HL-60 (cell line): ENCODE measurements around the gene TNNT2.

Experiments
- GABPA ChIP-seq: IDR thresholded peaks from 2 replicates; pipeline ENCODE4 v1.6.1; 2012; ENCODE audit warnings: low read depth
- POLR2AphosphoS5 ChIP-seq: IDR thresholded peaks from 2 replicates; pipeline ENCODE4 v1.6.1; 2012; ENCODE audit warnings: low read depth
- SPI1 ChIP-seq: IDR thresholded peaks from 2 replicates; pipeline ENCODE4 v1.6.1; 2012; ENCODE audit warnings: low read depth, mild to moderate bottlenecking, borderline replicate concordance
- TF ChIP-seq, protein P1 (sequence below): IDR thresholded peaks from one replicate; pipeline ENCODE4 v1.5.1; 2011; ENCODE audit warnings: low read length, control low read depth, inconsistent platforms; ENCODE audit not compliant: insufficient read depth
- TF ChIP-seq, protein P2 (sequence below): IDR thresholded peaks from 2 replicates; pipeline ENCODE4 v1.6.1; 2012; ENCODE audit warnings: low read depth; ENCODE audit not compliant: insufficient replicate concordance

DNA sequence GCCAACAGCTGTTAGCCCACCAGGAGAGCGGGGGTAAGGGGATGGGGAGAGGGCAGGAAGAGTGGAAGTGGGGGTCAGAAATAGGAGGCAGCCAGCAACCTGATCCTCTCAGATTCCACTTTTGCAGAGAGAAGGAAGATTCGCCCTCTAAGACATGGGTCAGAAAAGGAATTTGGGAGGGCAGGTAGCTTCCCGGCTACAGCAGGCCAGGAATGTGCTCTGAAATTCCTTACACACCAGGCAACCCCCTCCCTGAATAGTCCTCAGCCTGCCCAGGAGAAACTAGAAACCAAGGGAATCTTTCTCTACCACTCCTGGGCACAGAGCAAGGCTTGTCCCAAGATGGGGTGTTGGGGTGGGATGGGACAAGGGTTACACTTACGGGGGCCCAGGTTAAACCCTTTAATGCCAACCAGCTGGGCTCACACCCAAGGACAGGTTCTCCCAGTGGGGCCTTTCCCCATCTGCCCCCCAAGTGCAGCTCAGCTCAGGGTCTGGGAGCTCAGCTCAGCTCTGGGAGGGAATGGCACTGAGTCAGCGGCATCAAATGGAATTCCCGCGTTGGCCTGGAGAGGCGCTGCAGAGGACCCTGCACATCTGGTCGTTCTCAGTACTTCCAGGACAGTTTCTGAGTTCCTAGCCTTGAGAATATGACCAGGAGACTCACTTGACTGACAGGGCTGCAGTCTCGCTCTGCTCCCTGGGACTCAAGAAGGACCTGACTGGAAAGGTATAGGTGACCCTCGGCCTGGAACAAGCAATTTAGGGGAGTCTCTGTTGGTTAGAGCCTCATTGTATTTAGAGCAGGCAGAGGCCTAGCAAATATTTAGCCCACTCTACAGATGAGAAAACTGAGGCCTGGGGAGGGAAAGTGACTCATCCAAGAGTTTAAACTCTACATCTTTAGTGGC, 761 bp downstream of the TNNT2 start:
- TF ChIP-seq, protein P1, sequence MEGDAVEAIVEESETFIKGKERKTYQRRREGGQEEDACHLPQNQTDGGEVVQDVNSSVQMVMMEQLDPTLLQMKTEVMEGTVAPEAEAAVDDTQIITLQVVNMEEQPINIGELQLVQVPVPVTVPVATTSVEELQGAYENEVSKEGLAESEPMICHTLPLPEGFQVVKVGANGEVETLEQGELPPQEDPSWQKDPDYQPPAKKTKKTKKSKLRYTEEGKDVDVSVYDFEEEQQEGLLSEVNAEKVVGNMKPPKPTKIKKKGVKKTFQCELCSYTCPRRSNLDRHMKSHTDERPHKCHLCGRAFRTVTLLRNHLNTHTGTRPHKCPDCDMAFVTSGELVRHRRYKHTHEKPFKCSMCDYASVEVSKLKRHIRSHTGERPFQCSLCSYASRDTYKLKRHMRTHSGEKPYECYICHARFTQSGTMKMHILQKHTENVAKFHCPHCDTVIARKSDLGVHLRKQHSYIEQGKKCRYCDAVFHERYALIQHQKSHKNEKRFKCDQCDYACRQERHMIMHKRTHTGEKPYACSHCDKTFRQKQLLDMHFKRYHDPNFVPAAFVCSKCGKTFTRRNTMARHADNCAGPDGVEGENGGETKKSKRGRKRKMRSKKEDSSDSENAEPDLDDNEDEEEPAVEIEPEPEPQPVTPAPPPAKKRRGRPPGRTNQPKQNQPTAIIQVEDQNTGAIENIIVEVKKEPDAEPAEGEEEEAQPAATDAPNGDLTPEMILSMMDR = peak; percentile 26
- TF ChIP-seq POLR2AphosphoS5 = no peak
- TF ChIP-seq, protein P2, sequence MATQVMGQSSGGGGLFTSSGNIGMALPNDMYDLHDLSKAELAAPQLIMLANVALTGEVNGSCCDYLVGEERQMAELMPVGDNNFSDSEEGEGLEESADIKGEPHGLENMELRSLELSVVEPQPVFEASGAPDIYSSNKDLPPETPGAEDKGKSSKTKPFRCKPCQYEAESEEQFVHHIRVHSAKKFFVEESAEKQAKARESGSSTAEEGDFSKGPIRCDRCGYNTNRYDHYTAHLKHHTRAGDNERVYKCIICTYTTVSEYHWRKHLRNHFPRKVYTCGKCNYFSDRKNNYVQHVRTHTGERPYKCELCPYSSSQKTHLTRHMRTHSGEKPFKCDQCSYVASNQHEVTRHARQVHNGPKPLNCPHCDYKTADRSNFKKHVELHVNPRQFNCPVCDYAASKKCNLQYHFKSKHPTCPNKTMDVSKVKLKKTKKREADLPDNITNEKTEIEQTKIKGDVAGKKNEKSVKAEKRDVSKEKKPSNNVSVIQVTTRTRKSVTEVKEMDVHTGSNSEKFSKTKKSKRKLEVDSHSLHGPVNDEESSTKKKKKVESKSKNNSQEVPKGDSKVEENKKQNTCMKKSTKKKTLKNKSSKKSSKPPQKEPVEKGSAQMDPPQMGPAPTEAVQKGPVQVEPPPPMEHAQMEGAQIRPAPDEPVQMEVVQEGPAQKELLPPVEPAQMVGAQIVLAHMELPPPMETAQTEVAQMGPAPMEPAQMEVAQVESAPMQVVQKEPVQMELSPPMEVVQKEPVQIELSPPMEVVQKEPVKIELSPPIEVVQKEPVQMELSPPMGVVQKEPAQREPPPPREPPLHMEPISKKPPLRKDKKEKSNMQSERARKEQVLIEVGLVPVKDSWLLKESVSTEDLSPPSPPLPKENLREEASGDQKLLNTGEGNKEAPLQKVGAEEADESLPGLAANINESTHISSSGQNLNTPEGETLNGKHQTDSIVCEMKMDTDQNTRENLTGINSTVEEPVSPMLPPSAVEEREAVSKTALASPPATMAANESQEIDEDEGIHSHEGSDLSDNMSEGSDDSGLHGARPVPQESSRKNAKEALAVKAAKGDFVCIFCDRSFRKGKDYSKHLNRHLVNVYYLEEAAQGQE = no peak
- TF ChIP-seq SPI1 = no peak
- no peak for TF ChIP-seq GABPA
